HPDE6-E6E7 (cell line): ENCODE measurements around the gene PAX5.

ENCODE experiments used
- DNase-seq: peaks from one replicate; pipeline ENCODE4 v3.0.0; 2011; ENCODE audit warnings: missing footprints; ENCODE audit errors: extremely low spot score

Gene PAX5

GRCh38 chr9:36815566-36816348, 218.3 kb downstream of the PAX5 start:
- no peak for DNase-seq

GRCh38 chr9:36815023-36815422, 219.0 kb downstream of the PAX5 start:
- no peak for DNase-seq

- no peak for DNase-seq
Measured at GRCh38 chr9:36813154-36813553, 220.9 kb downstream of the PAX5 start.

GRCh38 chr9:36812556-36812955, 221.5 kb downstream of the PAX5 start:
- no peak for DNase-seq

GRCh38 chr9:36808251-36808650, 225.8 kb downstream of the PAX5 start:
- no peak for DNase-seq

- no peak for DNase-seq
Measured at GRCh38 chr9:36803961-36804360, 230.1 kb downstream of the PAX5 start.

GRCh38 chr9:36802201-36802920, 231.7 kb downstream of the PAX5 start:
- peak; percentile 38 for DNase-seq

- no peak for DNase-seq
Measured at GRCh38 chr9:36800455-36800854, 233.6 kb downstream of the PAX5 start.

- peak; percentile 64 for DNase-seq
Measured at GRCh38 chr9:36798350-36799065, 235.6 kb downstream of the PAX5 start.

GRCh38 chr9:36797471-36798220, 236.4 kb downstream of the PAX5 start:
- no peak for DNase-seq

GRCh38 chr9:36796671-36797419, 237.2 kb downstream of the PAX5 start:
- DNase-seq: no peak

GRCh38 chr9:36794461-36794860, 239.6 kb downstream of the PAX5 start:
- DNase-seq: no peak

- no peak for DNase-seq
Measured at GRCh38 chr9:36793277-36793676, 240.8 kb downstream of the PAX5 start.

GRCh38 chr9:36791222-36791950, 242.7 kb downstream of the PAX5 start:
- DNase-seq: no peak

GRCh38 chr9:36789886-36790285, 244.2 kb downstream of the PAX5 start:
- DNase-seq: no peak

GRCh38 chr9:36788534-36788933, 245.5 kb downstream of the PAX5 start:
- DNase-seq: no peak

GRCh38 chr9:36787709-36788108, 246.4 kb downstream of the PAX5 start:
- DNase-seq: no peak
